GM19238 (cell line): ENCODE results near the gene PRRC2B.
A peak's percentile ranks its signal among the peaks of the same experiment; 100 is the strongest.

Experiments
- DNase-seq: peaks from one replicate; pipeline ENCODE4 v3.0.0; 2011; ENCODE audit warnings: low spot score; ENCODE audit not compliant: insufficient read length

PRRC2B gene

DNA sequence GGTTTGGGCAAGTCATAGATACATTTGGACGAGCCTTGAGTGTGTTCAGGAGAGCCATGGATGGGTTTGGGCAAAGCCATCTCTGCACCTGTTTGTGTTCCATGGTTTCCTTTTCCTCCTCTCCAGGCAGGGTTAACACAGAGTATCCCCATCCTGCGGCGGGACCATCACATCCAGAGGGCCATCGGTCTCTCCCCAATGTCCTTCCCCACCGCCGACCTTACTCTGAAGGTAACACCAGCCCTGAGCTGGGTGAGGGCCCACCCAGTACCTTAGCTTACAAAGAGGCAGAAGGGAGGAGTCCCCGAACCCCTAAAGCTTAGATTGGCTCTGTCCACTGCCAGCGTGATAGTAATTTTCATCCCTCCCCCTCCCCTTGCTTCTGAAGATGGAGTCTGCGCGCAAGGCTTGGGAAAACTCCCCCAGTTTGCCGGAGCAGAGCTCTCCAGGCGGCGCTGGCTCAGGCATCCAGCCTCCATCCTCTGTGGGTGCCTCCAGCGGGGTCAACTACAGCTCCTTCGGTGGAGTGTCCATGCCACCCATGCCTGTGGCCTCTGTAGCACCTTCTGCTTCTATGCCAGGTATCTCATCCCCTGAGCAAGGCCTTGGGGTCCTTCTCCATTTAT lies 90.8 kb downstream of the PRRC2B start:
- no peak for DNase-seq

DNA sequence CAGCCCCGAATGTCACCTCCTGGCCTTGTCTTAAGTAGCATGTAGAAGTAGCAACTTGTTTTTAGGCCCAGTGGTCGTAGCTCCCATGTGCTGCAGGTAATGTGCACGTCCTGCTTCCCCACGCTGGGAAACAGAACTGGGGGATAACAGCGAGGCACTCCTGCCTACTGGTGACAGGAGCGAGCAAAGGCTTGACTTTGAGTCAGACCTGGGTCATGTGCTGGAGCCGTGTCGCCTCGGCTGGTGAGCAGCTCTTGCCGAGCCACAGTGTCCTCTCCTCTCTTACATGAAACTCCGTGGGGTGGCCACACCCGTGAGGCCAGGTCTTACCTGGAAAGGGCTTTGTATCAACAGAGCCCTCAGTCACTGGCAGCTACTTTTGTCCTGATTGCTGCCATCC lies 91.3 kb downstream of the PRRC2B start:
- no peak for DNase-seq

DNA sequence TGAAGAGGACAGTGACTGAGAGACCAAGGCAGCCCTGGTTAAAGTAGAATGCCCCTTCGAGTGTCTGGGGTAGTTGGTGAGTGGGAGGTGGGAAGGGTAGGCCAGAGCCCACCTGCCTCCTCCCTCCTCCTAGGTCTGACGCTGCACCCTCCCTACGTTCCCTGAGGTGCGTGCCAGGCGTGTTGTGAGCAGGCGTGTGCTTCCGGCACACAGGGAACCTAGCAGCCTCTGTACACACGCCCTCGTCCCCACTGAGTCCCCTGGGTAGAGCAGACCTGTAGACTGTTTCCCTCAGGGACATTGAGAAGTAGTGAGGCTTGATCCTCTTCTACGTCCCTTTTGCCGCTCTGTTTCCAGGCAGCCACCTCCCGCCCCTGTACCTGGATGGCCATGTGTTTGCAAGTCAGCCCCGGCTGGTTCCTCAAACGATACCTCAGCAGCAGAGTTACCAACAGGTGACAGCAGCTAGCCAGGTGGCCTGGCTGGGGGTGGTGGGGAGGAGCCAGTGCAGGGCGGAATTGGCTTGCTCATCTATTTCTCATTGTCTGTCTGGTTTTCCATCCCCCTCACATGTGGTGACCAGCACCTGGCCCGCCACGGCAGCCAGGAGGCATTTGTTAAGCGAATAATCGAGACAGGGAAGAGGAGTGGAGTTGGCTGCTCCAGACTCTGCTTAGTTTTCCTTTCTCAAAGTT lies 92.0 kb downstream of the PRRC2B start:
- no peak for DNase-seq

DNA sequence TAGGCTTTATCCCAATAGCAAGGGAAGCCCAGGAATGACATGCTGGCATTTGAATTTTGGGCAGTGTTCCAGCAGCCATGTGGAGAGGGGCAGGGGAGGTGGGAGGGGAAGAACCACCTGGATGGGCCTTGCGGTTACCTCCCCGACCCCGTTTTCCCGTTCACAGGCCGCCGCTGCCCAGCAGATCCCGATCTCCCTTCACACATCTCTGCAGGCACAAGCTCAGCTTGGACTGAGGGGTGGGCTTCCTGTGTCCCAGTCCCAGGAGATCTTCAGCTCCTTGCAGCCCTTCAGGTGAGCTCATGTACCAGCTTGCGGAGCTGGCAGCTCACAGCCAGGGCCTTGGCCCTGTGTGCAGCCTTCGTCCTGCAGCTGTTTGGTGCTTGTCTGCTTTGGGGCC lies 93.1 kb downstream of the PRRC2B start:
- DNase-seq: no peak

DNA sequence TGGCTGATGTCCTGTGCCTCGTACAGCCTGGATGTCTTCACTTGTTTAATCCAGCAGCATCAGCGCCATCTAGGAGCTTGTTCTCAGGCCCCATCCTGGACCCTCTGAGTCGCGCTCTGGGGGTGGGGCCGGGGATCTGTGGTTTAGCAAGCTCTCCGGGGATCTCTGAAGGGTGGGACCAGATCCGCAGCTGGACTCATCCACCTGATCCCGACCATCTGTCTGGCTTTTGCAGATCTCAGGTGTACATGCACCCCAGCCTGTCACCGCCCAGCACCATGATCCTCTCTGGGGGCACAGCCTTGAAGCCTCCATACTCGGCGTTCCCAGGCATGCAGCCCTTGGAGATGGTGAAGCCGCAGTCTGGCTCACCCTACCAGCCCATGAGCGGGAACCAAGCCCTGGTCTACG lies 93.7 kb downstream of the PRRC2B start:
- no peak for DNase-seq

DNA sequence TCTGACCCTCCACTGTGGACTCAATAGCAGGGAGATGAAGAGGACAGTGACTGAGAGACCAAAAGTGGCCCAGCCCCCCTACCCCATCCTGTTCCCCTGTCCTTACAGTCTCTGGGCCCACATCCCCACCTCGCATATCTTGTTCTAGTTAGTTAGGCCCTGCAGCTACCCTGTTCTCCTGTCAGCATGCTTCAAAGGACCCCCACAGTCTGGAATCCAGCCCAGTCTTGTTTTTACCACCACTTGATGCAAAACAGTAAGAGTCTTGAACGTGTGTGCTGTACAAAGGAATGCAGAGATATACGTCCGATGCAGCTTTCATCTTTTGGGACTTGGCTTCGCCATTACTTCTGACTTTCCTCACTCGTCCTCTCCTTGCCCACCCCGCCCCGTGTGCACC lies 96.6 kb downstream of the PRRC2B start:
- DNase-seq: no peak

DNA sequence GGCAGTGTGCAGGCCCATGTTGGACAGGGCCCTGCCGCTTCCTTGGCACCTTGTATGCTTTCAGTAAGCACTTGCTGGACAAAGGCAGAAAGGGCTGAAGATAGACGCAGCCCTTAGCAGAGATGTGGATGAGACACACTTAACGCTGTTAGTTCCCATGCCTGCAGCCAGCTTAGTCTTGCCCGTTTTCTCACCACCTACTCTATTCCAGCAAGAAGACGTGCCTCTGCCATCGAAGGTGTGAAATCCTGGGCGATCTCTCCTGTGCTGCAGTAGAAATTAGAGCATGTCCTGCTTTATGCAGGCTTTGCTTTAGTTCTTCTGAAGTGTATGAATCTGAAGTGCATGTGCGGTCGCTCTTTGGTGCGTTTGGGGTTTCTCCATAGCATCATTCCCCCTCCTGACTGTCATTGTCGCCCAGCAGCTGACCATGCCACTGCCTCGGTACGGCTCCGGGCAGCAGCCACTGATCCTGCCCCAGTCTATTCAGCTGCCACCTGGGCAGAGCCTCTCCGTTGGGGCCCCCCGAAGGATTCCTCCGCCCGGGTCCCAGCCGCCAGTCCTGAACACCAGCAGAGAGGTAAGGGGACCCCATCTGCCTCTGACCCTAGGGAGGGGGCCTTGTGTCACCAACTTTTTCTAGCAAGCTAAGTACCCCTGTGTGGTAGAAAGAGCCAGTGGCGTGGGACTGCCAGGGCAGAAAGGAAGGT lies 97.3 kb downstream of the PRRC2B start:
- DNase-seq: no peak

DNA sequence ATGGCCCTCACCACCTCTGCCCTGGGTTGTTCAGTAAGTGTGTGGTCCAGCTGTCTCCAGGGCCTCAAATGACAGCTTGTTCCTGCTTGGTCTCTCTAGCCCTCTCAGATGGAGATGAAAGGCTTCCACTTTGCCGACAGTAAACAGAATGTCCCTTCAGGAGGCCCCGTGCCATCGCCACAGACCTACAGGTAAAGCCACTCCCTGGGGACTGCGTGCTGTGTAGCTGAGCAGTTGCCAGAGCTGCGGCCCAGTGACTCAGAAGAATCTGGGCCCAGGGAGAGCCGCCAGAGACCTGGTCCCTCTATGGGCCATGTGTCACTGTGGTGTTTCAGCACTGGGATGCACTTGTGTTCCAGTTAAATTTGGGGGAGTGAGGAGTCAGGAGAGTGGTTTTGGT lies 98.2 kb downstream of the PRRC2B start:
- no peak for DNase-seq

DNA sequence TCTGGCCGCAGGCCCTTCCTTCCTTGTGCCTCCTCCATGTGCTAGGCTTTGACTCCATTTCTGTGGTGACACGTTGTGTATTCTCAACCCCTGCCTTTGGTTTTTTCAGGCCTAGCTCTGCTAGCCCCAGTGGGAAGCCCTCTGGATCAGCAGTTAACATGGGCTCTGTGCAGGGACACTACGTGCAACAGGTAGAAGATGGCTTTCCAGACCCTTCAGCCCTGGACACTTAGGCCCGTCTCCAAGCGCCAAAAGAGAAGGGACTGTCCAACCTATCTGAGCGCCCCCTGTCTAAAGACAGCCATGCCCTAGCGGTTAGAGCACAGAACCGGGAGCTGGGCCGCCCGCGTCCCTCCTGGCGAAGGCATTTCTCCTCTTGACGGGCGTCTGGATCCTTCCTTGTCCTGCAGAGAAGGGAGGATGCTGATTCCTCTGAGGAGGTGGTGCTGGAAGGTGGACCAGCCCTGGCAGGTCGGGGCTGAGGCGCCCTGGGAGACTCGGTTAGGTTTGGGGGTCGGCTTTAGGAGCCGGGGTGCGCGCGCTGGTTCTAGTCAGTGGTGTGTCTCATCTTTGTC lies 100.5 kb downstream of the PRRC2B start:
- no peak for DNase-seq

DNA sequence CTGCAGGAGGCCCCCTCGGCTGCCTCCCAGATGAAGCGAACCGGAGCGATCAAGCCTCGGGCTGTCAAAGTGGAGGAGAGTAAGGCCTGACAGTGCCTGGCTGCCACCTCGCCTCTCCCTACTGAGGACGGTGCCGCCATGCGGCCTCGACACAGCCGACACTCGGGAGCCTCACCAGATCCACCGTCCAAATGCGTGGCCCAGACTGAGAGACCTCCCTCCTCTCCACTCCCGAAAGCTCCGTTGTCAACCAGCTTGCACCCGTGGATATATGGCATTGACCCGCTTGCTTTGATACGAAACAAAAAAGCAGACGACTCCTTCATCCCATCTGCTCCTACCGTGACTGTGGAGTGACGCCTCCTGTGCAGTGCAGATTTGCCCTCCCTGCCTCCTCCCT lies 101.9 kb downstream of the PRRC2B start:
- DNase-seq: no peak

DNA sequence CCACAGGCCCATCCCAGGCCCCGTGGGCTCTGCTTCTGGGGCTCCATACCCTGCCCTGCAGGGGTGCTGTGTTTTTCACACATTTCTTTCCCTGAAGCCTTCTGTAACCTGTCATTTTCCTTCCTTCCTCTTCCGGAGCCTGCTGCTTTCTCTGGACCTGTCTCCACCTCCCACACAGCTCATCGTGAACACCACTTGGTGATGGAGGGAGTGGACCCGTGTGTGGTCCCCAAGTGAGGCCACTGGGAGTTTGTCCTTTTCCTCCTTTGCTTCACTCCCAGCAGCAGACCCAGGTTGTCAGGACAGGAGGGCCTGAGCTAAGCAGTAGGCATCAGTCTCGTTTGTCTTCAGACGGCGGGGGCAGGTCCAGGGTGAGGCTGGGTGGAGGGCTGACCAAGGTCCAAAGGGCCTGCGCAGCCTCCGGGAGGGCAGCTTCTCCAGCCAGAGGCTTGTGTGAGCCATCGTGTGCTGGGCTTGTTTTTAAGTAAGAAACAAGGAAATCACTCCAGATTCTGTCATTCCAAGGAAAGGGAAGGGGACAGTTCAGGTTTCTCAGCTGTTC lies 103.0 kb downstream of the PRRC2B start:
- no peak for DNase-seq

DNA sequence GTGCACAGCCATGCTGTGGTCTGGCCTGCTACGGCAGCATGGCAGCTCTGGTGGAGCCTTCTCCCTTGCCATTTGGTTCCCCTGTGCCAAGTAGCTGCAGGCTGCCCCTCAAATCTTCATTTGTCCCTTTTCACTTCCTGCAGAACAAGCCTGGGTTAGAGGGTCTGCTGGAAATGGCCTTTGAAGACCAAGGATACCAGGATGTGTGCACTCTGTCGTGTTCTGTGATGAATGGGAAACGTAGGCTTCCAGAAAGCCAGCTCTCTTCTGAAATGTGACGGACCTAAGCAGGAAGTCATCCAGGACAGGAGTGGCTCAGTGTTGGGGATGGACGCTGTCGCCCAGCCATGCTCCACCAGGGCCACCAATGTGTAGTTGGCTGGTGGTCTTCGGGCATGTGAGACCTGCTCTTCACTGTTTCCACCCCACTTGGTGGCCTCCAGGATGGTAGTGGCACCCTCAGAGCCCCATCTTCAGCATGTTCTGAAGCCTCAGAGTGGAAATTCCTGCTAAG lies 105.4 kb downstream of the PRRC2B start:
- DNase-seq: no peak

DNA sequence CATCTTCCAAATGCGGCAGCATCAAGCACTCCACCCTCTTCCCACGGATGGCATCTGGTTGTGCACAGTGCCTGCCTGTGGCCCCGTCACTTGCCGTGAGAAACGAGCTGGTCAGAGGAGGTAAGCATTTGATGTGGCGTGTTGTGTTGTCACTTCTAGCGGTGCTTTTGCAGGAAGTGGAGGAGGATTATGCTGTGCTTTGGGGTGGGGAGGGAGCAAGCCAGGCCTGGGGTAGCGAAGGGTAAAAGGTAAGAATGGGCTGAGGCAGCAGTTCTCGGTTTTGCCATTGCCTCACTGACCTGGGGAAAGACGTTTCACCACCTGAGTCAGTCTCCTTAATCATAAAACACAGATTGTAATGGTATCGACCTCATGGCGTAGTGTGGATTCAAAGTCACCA lies 106.5 kb downstream of the PRRC2B start:
- no peak for DNase-seq

DNA sequence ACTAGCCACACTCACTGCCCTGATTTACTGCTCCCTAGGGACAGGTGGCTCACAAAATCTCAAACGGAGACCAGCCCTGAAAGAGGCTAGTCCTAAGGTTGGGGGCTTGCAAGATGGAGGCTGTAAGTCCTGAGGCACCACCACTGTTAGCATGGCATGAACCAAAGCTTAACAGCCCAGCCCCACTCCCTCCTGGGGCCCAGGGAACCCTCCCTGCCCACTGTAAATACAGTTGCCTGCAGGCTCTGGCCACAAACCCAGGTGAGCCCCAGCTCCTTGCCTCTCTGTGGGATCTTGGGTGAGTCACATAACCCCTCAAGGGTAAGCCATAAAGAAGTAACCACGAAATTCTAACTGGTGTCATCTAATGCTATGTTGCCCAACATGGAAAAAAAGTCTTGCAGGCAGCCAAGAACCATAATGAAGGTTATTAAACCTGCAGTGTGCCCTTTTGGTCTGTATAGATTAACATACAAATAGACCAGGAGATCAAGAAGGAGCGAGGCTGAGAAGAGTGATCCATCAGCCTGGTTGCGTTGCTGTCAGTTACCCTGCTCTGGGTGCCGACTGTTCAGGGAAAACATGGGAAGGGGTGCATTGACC lies 107.2 kb downstream of the PRRC2B start:
- no peak for DNase-seq

DNA sequence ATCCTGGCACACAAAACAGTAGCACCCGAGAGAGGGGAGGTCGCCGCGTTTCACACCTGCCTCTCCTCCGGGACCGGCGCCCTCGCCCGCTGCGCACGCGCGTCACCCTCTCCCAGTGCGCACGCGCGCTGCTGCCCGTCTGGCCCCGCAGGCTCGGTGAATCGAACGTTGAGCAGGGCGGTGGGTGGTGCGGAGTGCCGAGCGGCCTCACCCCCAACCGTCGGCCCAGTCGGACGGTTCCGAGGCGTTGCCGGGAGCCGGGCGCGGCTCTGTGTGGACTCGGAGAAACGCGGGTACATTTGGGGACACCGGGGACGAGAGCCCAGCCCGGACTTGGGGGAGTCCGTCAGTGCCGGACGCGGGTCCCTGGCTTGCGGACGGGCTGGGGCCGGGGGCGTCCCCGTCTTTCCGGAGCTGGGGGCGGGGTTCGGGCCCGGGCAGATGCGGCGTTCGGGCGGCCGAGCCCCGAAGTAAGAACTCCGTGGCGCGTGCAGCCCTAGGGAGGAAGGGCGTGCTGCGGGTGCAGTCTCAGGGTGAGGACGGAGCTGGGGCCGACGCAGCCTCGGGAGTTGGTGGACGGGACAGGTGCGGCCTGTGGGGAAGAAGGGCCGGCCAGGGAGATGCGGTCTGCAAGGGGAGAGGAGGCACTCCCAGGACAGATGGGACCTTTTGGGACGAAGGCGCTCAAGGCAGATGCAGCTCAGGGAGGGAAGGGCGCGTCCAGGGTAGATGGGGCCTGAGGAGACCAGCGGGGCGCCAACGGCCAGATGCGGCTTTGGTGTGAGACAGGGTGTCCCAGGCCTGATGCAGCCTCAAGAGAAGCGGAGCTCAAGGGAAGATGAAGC lies 109.1 kb downstream of the PRRC2B start, which contains the start of gene POMT1:
Gene POMT1 (plus strand): TSS at position 138 of the 845 bp plus-strand sequence. CDS start 1,301 bp downstream, outside the sequence.
- DNase-seq: peak; percentile 98

DNA sequence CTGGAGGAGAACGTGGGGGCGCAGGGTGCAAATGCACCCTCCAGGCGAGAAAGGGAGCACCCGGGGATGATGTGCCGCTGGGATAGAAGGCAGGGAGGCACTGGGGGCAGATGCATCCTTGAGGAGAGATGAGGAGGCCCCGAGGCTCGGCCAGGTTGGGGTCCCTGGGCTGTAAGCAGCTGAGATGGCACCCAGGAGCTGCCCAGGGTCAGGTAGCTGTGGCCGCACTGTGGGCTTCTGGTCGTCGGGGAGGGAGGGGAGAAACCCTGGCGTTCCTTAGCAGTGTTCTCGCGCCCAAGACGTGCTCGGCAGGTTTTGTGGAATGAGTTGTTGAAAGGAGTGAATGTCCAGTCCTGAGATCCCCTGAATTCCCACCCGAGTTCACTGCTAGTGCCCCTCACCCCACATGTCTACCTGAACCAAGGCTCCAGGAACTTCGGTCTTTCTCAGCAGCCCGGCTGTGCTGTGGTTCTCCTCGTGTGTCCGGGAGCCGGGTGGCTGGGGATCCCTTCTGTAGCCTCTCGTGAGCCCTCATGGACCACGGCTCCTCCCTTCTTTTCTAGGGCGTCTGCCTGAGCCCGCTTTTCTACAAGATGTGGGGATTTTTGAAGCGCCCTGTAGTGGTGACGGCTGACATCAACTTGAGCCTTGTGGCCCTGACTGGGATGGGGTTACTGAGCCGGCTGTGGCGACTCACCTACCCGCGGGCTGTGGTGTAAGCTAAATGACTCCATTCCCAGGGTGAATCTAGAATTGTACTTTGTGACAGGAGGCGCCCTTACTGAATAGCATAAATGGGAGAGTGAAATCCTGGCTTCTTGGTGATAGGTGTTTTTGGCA lies 110.0 kb downstream of the PRRC2B start:
- peak; percentile 46 for DNase-seq

DNA sequence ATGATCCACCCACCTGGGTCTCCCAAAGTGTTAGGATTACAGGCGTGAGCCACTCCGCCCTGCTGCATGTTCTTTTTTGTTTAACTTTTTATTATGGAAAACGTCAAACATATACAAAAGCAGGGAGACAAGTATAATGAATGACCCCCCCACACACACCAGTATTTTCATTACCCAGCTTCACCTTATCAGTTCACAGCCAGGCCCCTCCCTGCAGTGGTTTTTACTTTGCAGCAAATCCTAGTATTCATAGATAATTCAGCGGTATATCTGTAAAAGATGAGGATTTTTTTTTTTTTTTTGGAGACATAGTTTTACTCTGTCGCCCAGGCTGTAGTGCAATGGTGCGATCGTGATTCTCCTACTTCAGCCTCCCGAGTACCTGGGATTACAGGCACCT lies 111.1 kb downstream of the PRRC2B start:
- no peak for DNase-seq

DNA sequence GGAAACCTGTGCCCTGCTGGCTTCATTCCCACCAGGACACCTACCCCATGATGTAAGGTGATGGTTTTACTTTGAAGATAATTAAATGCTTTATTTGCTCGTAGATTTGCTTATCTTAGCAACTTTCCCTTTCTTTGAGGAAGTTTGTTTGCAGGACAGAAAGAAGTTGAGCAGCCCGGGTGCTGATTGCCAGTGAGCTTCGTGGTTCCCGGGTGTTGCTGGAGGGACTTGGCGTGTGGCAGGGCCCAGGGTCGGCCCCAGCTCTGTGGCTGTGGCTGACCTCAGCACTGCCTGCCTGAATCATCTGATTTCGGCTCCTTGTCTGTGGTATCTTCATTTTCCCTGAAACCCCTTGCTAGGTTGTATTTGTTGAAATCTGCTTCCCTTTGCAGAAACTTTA lies 117.5 kb downstream of the PRRC2B start:
- no peak for DNase-seq

DNA sequence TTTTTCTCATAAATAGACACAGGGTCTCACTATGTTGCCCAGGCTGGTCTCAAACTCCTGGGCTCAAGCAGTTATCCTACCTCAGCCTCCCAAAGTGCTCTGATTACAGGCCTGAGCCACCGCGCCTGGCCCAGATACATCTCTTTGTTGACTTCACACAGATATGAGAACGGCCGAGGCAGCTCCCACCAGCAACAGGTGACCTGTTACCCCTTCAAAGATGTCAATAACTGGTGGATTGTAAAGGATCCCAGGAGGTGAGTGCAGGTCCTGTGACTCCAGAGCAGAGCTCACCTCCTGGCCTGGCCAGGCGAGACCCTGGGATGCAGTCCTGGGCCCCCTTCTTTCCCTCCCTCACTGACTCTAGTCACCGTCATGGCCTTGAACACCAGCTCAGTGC lies 118.0 kb downstream of the PRRC2B start:
- DNase-seq: no peak
